Spinal cord (tissue), 10 donors: Measurements from ENCODE around the gene SPAG16. TPM values are rescaled to one million over a fixed set of nuclear protein-coding genes. Genes with fewer than 3 reads are reported as not detected.

Source experiments
- DNase-seq, 6 donors: peaks; one replicate each; pipeline versions ENCODE4 v3.0.0 to v3.0.0-alpha.2; 2013 to 2015; ENCODE audit warnings: low spot score in 6 of 6, low read depth in 4 of 6
- H3K27ac ChIP-seq: one replicate; pipeline ENCODE4 v1.5.1; 2013; ENCODE audit warnings: low read depth, low read length, control low read depth
- H3K27me3 ChIP-seq: one replicate; pipeline ENCODE4 v1.6.1; 2013; ENCODE audit warnings: low read length; ENCODE audit not compliant: control insufficient read depth, insufficient read depth
- H3K36me3 ChIP-seq: one replicate; pipeline ENCODE4 v1.6.1; 2013; ENCODE audit warnings: low read length; ENCODE audit not compliant: control insufficient read depth, insufficient read depth
- H3K4me1 ChIP-seq: one replicate; pipeline ENCODE4 v1.6.1; 2013; ENCODE audit warnings: low read length; ENCODE audit not compliant: control insufficient read depth, insufficient read depth
- H3K4me3 ChIP-seq: one replicate; pipeline ENCODE4 v1.5.1; 2013; ENCODE audit warnings: low read depth, low read length, control low read depth
- H3K9me3 ChIP-seq: one replicate; pipeline ENCODE4 v1.6.1; 2013; ENCODE audit warnings: low read length; ENCODE audit not compliant: control insufficient read depth, insufficient read depth
- WGBS: methylation state at CpG from one replicate; pipeline ENCODE4 v1.1.5; 2013; ENCODE audit warnings: missing lambda C conversion rate; ENCODE audit not compliant: insufficient coverage; 5-methylcytosine and 5-hydroxymethylcytosine counted together
- polyA plus RNA-seq, 2 donors: library from polyadenylated mRNA; unstranded; fragments of 120-200 nt; gene quantifications; one replicate each; pipeline ENCODE4 v1.2.1, GENCODE V29; 2013; ENCODE audit not compliant: insufficient read length in 2 of 2
- total RNA-seq, 2 donors: library from RNA; depleted of rRNA in 1 of 2; stranded (reverse); fragments of 120-200 nt in 1 of 2; fragments of >200 nt in 1 of 2; gene quantifications; one replicate each; pipeline versions ENCODE4 v1.2.3 to v1.2.4, GENCODE V29; 2013 to 2014
- donor health status: healthy.

Gene SPAG16
- total and polyA plus RNA-seq, 4 donors = 47.4 to 86.2 (median 74.2) TPM

- no peak overlapping the region for H3K27ac ChIP-seq
- H3K4me3 ChIP-seq = no peak overlapping the region
- no peak for DNase-seq
- no peaks in the 10 kb centered on the region for H3K27me3 ChIP-seq
- H3K9me3 ChIP-seq = no peaks in the 10 kb centered on the region
- WGBS = 90% methylated on average over 3 of the region's 3 CpGs
- H3K4me1 ChIP-seq = no peaks in the 10 kb centered on the region
- no peaks in the 10 kb centered on the region for H3K36me3 ChIP-seq
Observed at GRCh38 chr2:214104219-214104618, 820.0 kb downstream of the SPAG16 start.

GRCh38 chr2:214104967-214105366 is 820.7 kb downstream of the SPAG16 start:
- no peak for DNase-seq
- Histone ChIP-seq H3K4me1 (no peaks in the 10 kb centered on the region), H3K36me3 (no peaks in the 10 kb centered on the region), H3K27me3 (no peaks in the 10 kb centered on the region), H3K27ac (no peak overlapping the region), H3K4me3 (no peak overlapping the region), H3K9me3 (no peaks in the 10 kb centered on the region)
- WGBS = no CpG with 5 or more reads among the region's 5 CpGs

GRCh38 chr2:214107726-214108125 is 823.5 kb downstream of the SPAG16 start:
- H3K27me3 ChIP-seq = no peaks in the 10 kb centered on the region
- DNase-seq = peak in 1 of 6 donors; percentile 76
- H3K4me1 ChIP-seq = no peaks in the 10 kb centered on the region
- H3K36me3 ChIP-seq = no peaks in the 10 kb centered on the region
- no peak overlapping the region for H3K27ac ChIP-seq
- H3K9me3 ChIP-seq = no peaks in the 10 kb centered on the region
- no peak overlapping the region for H3K4me3 ChIP-seq
- WGBS = no CpG with 5 or more reads among the region's 1 CpG

GRCh38 chr2:214108598-214108997 is 824.3 kb downstream of the SPAG16 start:
- no peaks in the 10 kb centered on the region for H3K27me3 ChIP-seq
- WGBS = 100% methylated on average over 1 of the region's 1 CpG

DNA sequence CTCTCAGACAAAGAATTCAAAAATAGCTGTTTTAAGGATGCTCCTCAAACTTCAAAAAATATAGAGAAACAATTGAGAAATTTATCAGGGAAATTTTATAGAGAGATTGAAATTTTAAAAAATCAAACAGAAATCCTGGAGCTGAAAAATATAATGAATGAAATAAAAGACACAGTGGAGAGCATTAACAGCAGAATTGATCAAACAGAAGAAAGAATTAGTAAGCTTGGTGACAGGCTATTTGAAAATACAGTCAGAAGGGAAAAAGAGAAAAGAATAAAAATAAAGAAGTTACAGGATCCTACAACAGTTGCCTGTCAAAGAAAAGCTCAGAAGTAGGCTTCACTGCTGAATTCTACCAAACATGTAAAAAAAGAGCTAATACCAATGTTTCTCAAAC is 832.8 kb downstream of the SPAG16 start:
- H3K4me1 ChIP-seq = no peaks in the 10 kb centered on the region
- H3K4me3 ChIP-seq = no peak overlapping the region
- H3K36me3 ChIP-seq = no peaks in the 10 kb centered on the region
- H3K9me3 ChIP-seq = peaks cover 2% of the 10 kb centered on the region
- no peak for DNase-seq
- H3K27me3 ChIP-seq = no peaks in the 10 kb centered on the region
- H3K27ac ChIP-seq = no peak overlapping the region

More at GRCh38 chr2:214108598-214108997, 824.3 kb downstream of the SPAG16 start:
- no peak for DNase-seq
- H3K9me3 ChIP-seq = no peaks in the 10 kb centered on the region
- no peaks in the 10 kb centered on the region for H3K36me3 ChIP-seq
- H3K4me1 ChIP-seq = no peaks in the 10 kb centered on the region
- no peak overlapping the region for H3K4me3 ChIP-seq
- no peak overlapping the region for H3K27ac ChIP-seq

DNA sequence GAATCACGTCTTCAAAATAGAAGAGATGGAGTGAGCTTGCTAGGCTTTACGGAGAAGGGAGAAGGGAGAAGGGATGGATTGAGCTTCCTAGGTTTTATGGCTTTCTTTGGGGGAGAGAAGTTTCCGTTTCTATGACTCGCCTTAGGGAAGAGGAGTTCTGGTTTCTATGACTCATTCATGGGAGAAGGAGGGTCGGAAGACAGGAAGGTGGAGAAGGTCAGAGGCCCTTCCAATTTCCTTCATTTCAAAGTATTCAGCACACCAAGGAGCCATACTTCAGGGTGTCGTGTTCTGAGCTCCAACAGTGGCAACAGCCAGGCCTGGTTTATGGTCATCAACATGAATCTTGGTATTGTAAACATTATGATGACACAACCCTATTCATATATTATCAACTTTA is 841.9 kb downstream of the SPAG16 start:
- H3K27ac ChIP-seq = no peak overlapping the region
- no peaks in the 10 kb centered on the region for H3K27me3 ChIP-seq
- 88% methylated on average over 4 of the region's 6 CpGs for WGBS
- no peak overlapping the region for H3K4me3 ChIP-seq
- no peaks in the 10 kb centered on the region for H3K9me3 ChIP-seq
- H3K36me3 ChIP-seq = no peaks in the 10 kb centered on the region
- DNase-seq = no peak
- H3K4me1 ChIP-seq = no peaks in the 10 kb centered on the region

GRCh38 chr2:214127170-214127569 is 842.9 kb downstream of the SPAG16 start:
- Histone ChIP-seq H3K27me3 (no peaks in the 10 kb centered on the region), H3K4me1 (no peaks in the 10 kb centered on the region), H3K9me3 (no peaks in the 10 kb centered on the region), H3K36me3 (no peaks in the 10 kb centered on the region), H3K27ac (no peak overlapping the region), H3K4me3 (no peak overlapping the region)
- peak in 1 of 6 donors; percentile 24 for DNase-seq

GRCh38 chr2:214127571-214127970 is 843.3 kb downstream of the SPAG16 start:
- H3K4me1 ChIP-seq = no peaks in the 10 kb centered on the region
- WGBS = no CpG with 5 or more reads among the region's 1 CpG
- no peak for DNase-seq
- H3K27ac ChIP-seq = no peak overlapping the region
- no peaks in the 10 kb centered on the region for H3K27me3 ChIP-seq
- H3K4me3 ChIP-seq = no peak overlapping the region
- H3K36me3 ChIP-seq = no peaks in the 10 kb centered on the region
- H3K9me3 ChIP-seq = no peaks in the 10 kb centered on the region

- WGBS = 100% methylated on average over 1 of the region's 1 CpG
- Histone ChIP-seq H3K36me3 (no peaks in the 10 kb centered on the region), H3K27ac (no peak overlapping the region), H3K4me3 (no peak overlapping the region), H3K4me1 (no peaks in the 10 kb centered on the region), H3K9me3 (no peaks in the 10 kb centered on the region), H3K27me3 (no peaks in the 10 kb centered on the region)
- no peak for DNase-seq
Observed at GRCh38 chr2:214128040-214128439, 843.8 kb downstream of the SPAG16 start.

DNA sequence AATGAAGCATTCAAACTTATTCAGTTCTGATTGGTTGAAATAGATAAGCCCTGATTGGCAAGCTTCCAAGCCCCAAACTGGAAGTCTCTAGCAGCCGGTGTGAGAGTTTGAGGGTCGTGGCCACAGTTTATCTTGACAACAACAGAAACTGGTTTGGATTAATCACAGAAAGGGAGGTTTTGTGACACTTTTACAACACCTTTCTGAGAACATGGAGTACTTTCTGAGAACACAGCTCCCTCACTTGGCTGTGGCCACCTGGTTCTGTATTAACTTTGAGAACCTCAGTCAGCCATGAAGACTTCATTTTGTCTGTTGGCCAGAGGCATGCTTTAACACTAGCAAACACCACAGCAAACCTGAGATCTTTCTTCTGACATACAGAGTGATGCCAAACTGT is 845.9 kb downstream of the SPAG16 start:
- Histone ChIP-seq H3K9me3 (no peaks in the 10 kb centered on the region), H3K36me3 (no peaks in the 10 kb centered on the region), H3K4me1 (no peaks in the 10 kb centered on the region), H3K27me3 (no peaks in the 10 kb centered on the region), H3K4me3 (no peak overlapping the region), H3K27ac (no peak overlapping the region)
- peak in 1 of 6 donors; percentile 5 for DNase-seq
- WGBS = 50% methylated on average over 1 of the region's 2 CpGs
